HG03565 (cell line): ENCODE data around the gene ADK.
"Not testable (repeated sequence)": the region's sequence is repeated elsewhere in the genome, so short reads cannot be mapped to it uniquely, and the experiment has no call there.

Experiments used
- ATAC-seq: cut with Tn5 transposase; IDR thresholded peaks from one replicate; pipeline ENCODE4 v1.9.1; 2021; ENCODE audit warnings: mild to moderate bottlenecking, moderate library complexity; ENCODE audit not compliant: unreplicated experiment

ADK gene

GRCh38 chr10:74140553-74140952, 10.5 kb upstream of the ADK start:
- no peak for ATAC-seq

- ATAC-seq = no peak
These were observed 5.9 kb upstream of the ADK start for GRCh38 chr10:74145133-74145532.

GRCh38 chr10:74146980-74147379, 4.0 kb upstream of the ADK start:
- ATAC-seq = not testable (repeated sequence)

- peak; percentile 30 for ATAC-seq
These were observed 624 bp upstream of the ADK start, which contains the start of gene AP3M1 for GRCh38 chr10:74150204-74150989. TSS of gene AP3M1 (minus strand) at chr10:74150828. CDS start at chr10:74138379, 12,449 bp downstream.

- ATAC-seq = no peak
These were observed 1.1 kb downstream of the ADK start for GRCh38 chr10:74151879-74152722.

GRCh38 chr10:74153123-74153522, 2.1 kb downstream of the ADK start:
- ATAC-seq = no peak

- ATAC-seq = no peak
These were observed 2.7 kb downstream of the ADK start for GRCh38 chr10:74153676-74154075.

GRCh38 chr10:74156919-74157289, 5.9 kb downstream of the ADK start:
- ATAC-seq = no peak

- no peak for ATAC-seq
These were observed 9.0 kb downstream of the ADK start for GRCh38 chr10:74160013-74160412.

GRCh38 chr10:74163319-74164068, 12.5 kb downstream of the ADK start:
- ATAC-seq = no peak

GRCh38 chr10:74164716-74165529, 13.9 kb downstream of the ADK start:
- no peak for ATAC-seq

GRCh38 chr10:74165530-74165901, 14.5 kb downstream of the ADK start:
- no peak for ATAC-seq

GRCh38 chr10:74167443-74167842, 16.4 kb downstream of the ADK start:
- ATAC-seq = no peak

- ATAC-seq = no peak
These were observed 20.6 kb downstream of the ADK start for GRCh38 chr10:74171625-74172024.

GRCh38 chr10:74174521-74174920, 23.5 kb downstream of the ADK start:
- ATAC-seq = no peak

GRCh38 chr10:74175510-74176379, 24.7 kb downstream of the ADK start:
- no peak for ATAC-seq

- peak; percentile 90 for ATAC-seq
These were observed 25.5 kb downstream of the ADK start for GRCh38 chr10:74176380-74177139.

- ATAC-seq = no peak
These were observed 26.2 kb downstream of the ADK start for GRCh38 chr10:74177140-74177677.
